Mesenchymal stem cell (in vitro differentiated cells and primary cell): ENCODE results near the gene MSRB3.
A peak's percentile ranks its signal among the peaks of the same experiment; 100 is the strongest.
"Not testable (repeated sequence)": the region's sequence is repeated elsewhere in the genome, so short reads cannot be mapped to it uniquely, and the experiment has no call there.

ENCODE experiments used
- DNase-seq: peaks from one replicate; pipeline ENCODE4 v3.0.0-alpha.2; 2013
- H2AFZ ChIP-seq: one replicate; pipeline ENCODE4 v1.6.1; 2013; ENCODE audit warnings: low read depth, mild to moderate bottlenecking, control low read depth, inconsistent platforms, low read length, moderate library complexity
- H2AK5ac ChIP-seq: 2 replicates; pipeline ENCODE4 v1.6.1; 2013; ENCODE audit warnings: low read length, moderate library complexity, mild to moderate bottlenecking, inconsistent platforms; ENCODE audit not compliant: severe bottlenecking
- H2BK120ac ChIP-seq: one replicate; pipeline ENCODE4 v1.6.1; 2013; ENCODE audit warnings: low read depth, mild to moderate bottlenecking, inconsistent platforms, low read length, moderate library complexity
- H2BK12ac ChIP-seq, 2 experiments: one replicate each; pipeline ENCODE4 v1.6.1; 2013; ENCODE audit warnings: inconsistent platforms in 2 of 2, low read length in 2 of 2, mild to moderate bottlenecking in 2 of 2, moderate library complexity in 2 of 2, control low read depth in 1 of 2
- H2BK15ac ChIP-seq: one replicate; pipeline ENCODE4 v1.6.1; 2013; ENCODE audit warnings: mild to moderate bottlenecking, low read depth, inconsistent platforms; ENCODE audit not compliant: poor library complexity, severe bottlenecking
- H2BK5ac ChIP-seq: 2 replicates; pipeline ENCODE4 v1.6.1; 2013; ENCODE audit warnings: low read depth, mild to moderate bottlenecking, low read length, control low read depth, inconsistent platforms; ENCODE audit not compliant: poor library complexity, severe bottlenecking
- H3K14ac ChIP-seq, 2 experiments: one replicate each; pipeline ENCODE4 v1.6.1; 2013; ENCODE audit warnings: inconsistent platforms in 2 of 2, low read length in 2 of 2, control low read depth in 1 of 2, mild to moderate bottlenecking in 1 of 2, moderate library complexity in 1 of 2
- H3K18ac ChIP-seq, 2 experiments: one replicate each; pipeline ENCODE4 v1.6.1; 2013; ENCODE audit warnings: inconsistent platforms in 2 of 2, low read length in 2 of 2, control low read depth in 1 of 2, low read depth in 1 of 2, mild to moderate bottlenecking in 1 of 2
- H3K23ac ChIP-seq, 2 experiments: one replicate each; pipeline ENCODE4 v1.6.1; 2013; ENCODE audit warnings: inconsistent platforms in 2 of 2, low read length in 2 of 2, mild to moderate bottlenecking in 2 of 2, moderate library complexity in 2 of 2, control low read depth in 1 of 2
- H3K27ac ChIP-seq: 2 replicates; pipeline ENCODE4 v1.5.1; 2013; ENCODE audit warnings: mild to moderate bottlenecking, moderate library complexity, low read length, control low read depth, inconsistent platforms; ENCODE audit not compliant: poor library complexity, severe bottlenecking
- H3K27me3 ChIP-seq, 2 experiments: 2 replicates each; pipeline versions ENCODE4 v1.6.1 to v1.7.0; 2013; ENCODE audit warnings: low read length in 2 of 2, mild to moderate bottlenecking in 2 of 2, moderate library complexity in 2 of 2, control low read depth in 1 of 2, inconsistent platforms in 1 of 2; ENCODE audit not compliant: control insufficient read depth in 1 of 2, insufficient read depth in 1 of 2
- H3K36me3 ChIP-seq, 2 experiments: 2 replicates each; pipeline versions ENCODE4 v1.6.1 to v1.7.0; 2013; ENCODE audit warnings: low read length in 2 of 2, control low read depth in 1 of 2, inconsistent platforms in 1 of 2, low read depth in 1 of 2, mild to moderate bottlenecking in 1 of 2; ENCODE audit not compliant: insufficient read depth in 2 of 2, control insufficient read depth in 1 of 2
- H3K4ac ChIP-seq, 2 experiments: one replicate each; pipeline ENCODE4 v1.6.1; 2013; ENCODE audit warnings: inconsistent platforms in 2 of 2, low read length in 2 of 2, mild to moderate bottlenecking in 2 of 2, moderate library complexity in 2 of 2, control low read depth in 1 of 2, low read depth in 1 of 2
- H3K4me1 ChIP-seq: 2 replicates; pipeline ENCODE4 v1.6.1; 2013; ENCODE audit warnings: low read depth, low read length, control low read depth; ENCODE audit not compliant: control insufficient read depth, insufficient read depth
- H3K4me2 ChIP-seq: 2 replicates; pipeline ENCODE4 v1.6.1; 2013; ENCODE audit warnings: low read length, mild to moderate bottlenecking, inconsistent platforms; ENCODE audit not compliant: poor library complexity, severe bottlenecking
- H3K4me3 ChIP-seq, 2 experiments: 2 replicates each; pipeline versions ENCODE4 v1.5.1 to v1.7.0; 2013; ENCODE audit warnings: low read length in 2 of 2, mild to moderate bottlenecking in 2 of 2, control low read depth in 1 of 2, low read depth in 1 of 2; ENCODE audit not compliant: insufficient read depth in 1 of 2
- H3K79me1 ChIP-seq: replicated peaks from 2 replicates; pipeline ENCODE4 v1.6.1; 2013; ENCODE audit warnings: mild to moderate bottlenecking, control low read depth, low read length, inconsistent platforms; ENCODE audit not compliant: poor library complexity, severe bottlenecking
- H3K9ac ChIP-seq: 2 replicates; pipeline ENCODE4 v1.7.0; 2013; ENCODE audit warnings: mild to moderate bottlenecking, low read length, moderate library complexity
- H3K9me3 ChIP-seq: 2 replicates; pipeline ENCODE4 v1.7.0; 2013; ENCODE audit warnings: mild to moderate bottlenecking, low read length; ENCODE audit not compliant: control insufficient read depth
- H4K8ac ChIP-seq: one replicate; pipeline ENCODE4 v1.6.1; 2013; ENCODE audit warnings: inconsistent platforms, mild to moderate bottlenecking, low read length, moderate library complexity
- H4K91ac ChIP-seq: one replicate; pipeline ENCODE4 v1.6.1; 2013; ENCODE audit warnings: mild to moderate bottlenecking, low read length, inconsistent platforms
- WGBS: methylation state at CpG from one replicate; pipeline ENCODE4 v1.1.7; 2013; ENCODE audit warnings: mixed read lengths; 5-methylcytosine and 5-hydroxymethylcytosine counted together

MSRB3 gene

DNA sequence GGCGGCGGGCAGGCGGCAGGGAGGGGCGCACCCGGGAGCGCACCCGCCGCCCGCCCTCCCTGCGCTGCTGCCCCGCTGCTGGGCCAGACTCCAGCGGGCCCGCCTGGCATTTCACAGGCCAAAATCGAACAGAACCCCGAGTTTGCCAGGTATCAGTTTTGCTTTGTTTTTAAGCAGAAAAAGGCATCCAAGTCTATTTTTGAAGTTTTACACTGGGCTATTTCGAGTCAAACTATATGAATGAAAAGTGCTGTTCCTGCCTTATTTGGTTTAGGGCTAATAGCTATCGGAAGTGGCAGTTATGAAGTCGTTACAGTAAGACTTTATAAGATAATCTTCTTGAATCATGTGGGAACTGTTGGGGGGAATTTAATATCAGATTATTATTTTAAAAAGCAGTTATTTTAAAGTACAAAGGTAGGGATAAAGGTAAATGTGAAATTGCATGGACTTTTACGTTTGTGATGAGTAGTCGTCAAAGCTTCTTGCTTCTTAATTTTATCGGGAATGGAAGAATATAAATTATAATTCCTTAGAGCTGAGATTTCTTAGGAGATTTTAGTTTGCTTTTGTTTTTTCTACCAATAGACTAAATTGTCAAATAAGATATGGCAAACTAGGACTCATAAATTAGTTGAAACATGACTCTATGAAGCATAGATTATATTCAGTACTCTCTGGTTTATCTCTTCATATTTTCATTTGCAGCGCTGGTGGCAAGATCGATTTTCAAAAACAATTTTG, 1.1 kb downstream of the MSRB3 start:
- H4K91ac ChIP-seq = peak overlapping the region; percentile 74
- H2BK5ac ChIP-seq = no peak overlapping the region
- peaks cover 9% of the 10 kb centered on the region for H3K4me1 ChIP-seq
- peak overlapping the region in 1 of 2 experiments; percentile 37 for H3K4ac ChIP-seq
- peak overlapping the region; percentile 45 for H2BK15ac ChIP-seq
- no peaks in the 10 kb centered on the region for H3K36me3 ChIP-seq
- H3K4me2 ChIP-seq = peak overlapping the region; percentile 78
- DNase-seq = no peak
- peak overlapping the region in 1 of 2 experiments; percentile 8 for H3K23ac ChIP-seq
- peak overlapping the region; percentile 98 for H2BK120ac ChIP-seq
- no peaks in the 10 kb centered on the region for H3K27me3 ChIP-seq
- H2AFZ ChIP-seq = peak overlapping the region; percentile 67
- no peaks in the 10 kb centered on the region for H3K9me3 ChIP-seq
- no peak overlapping the region for H2BK12ac ChIP-seq
- peak overlapping the region; percentile 90 to 92 for H3K4me3 ChIP-seq
- H3K14ac ChIP-seq = peak overlapping the region in 1 of 2 experiments; percentile 61
- peak overlapping the region; percentile 49 to 73 for H3K18ac ChIP-seq
- peak overlapping the region; percentile 91 for H3K9ac ChIP-seq
- no peak overlapping the region for H2AK5ac ChIP-seq
- no peaks in the 10 kb centered on the region for H3K79me1 ChIP-seq
- H4K8ac ChIP-seq = peak overlapping the region; percentile 74
- 6% methylated on average over 21 of the region's 23 CpGs for WGBS
- H3K27ac ChIP-seq = peak overlapping the region; percentile 44

DNA sequence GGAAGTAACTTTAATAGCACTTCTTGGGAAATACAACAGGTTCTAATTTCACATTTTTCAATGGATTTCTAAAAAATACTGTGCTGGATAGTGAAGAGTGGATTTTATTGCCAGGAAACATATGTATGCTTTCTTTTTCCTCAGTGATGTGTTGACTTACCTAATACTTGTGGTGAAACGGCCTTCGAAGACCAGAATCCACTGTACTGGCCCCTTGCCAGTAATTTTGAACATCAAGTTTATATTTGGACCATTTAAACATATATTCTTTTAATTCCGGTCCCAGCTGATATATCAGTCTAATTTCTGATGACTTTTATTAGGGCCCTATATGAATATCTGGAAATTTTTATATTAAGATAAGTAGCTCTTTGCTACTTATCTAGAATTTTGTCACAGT, 1.8 kb downstream of the MSRB3 start:
- peak overlapping the region in 1 of 2 experiments; percentile 92 for H3K4me3 ChIP-seq
- H2AFZ ChIP-seq = no peak overlapping the region
- no peak overlapping the region for H2BK120ac ChIP-seq
- H3K36me3 ChIP-seq = peaks cover 0 to 3% of the 10 kb centered on the region in 2 experiments
- no peaks in the 10 kb centered on the region for H3K27me3 ChIP-seq
- H2BK12ac ChIP-seq = no peak overlapping the region
- peaks cover 9% of the 10 kb centered on the region for H3K4me1 ChIP-seq
- no peak overlapping the region for H2BK5ac ChIP-seq
- H3K4ac ChIP-seq = no peak overlapping the region
- no peak overlapping the region for H2AK5ac ChIP-seq
- DNase-seq = peak; percentile 27
- no peak overlapping the region for H4K8ac ChIP-seq
- no peak overlapping the region for H3K27ac ChIP-seq
- no peak overlapping the region for H2BK15ac ChIP-seq
- WGBS = no CpG with 5 or more reads among the region's 3 CpGs
- H3K18ac ChIP-seq = no peak overlapping the region
- no peaks in the 10 kb centered on the region for H3K9me3 ChIP-seq
- no peak overlapping the region for H4K91ac ChIP-seq
- no peak overlapping the region for H3K14ac ChIP-seq
- peak overlapping the region; percentile 6 for H3K4me2 ChIP-seq
- peak overlapping the region; percentile 91 for H3K9ac ChIP-seq
- no peak overlapping the region for H3K23ac ChIP-seq
- peaks cover 2% of the 10 kb centered on the region for H3K79me1 ChIP-seq

- Histone ChIP-seq H2BK5ac (no peak overlapping the region), H3K79me1 (peaks cover 9% of the 10 kb centered on the region), H3K27me3 (no peaks in the 10 kb centered on the region), H2BK15ac (no peak overlapping the region), H3K18ac (no peak overlapping the region), H2BK12ac (no peak overlapping the region), H3K9ac (no peak overlapping the region), H3K4me3 (no peak overlapping the region), H2BK120ac (no peak overlapping the region), H2AK5ac (no peak overlapping the region), H2AFZ (no peak overlapping the region), H4K8ac (no peak overlapping the region), H3K9me3 (no peaks in the 10 kb centered on the region), H3K4ac (no peak overlapping the region), H3K23ac (no peak overlapping the region), H3K27ac (no peak overlapping the region), H3K4me2 (no peak overlapping the region), H4K91ac (no peak overlapping the region), H3K14ac (no peak overlapping the region), H3K36me3 (peaks cover 0 to 6% of the 10 kb centered on the region in 2 experiments), H3K4me1 (peaks cover 10% of the 10 kb centered on the region)
- WGBS = no CpG with 5 or more reads among the region's 1 CpG
- peak; percentile 8 for DNase-seq
Measured at GRCh38 chr12:65282840-65283239, 4.4 kb downstream of the MSRB3 start.

DNA sequence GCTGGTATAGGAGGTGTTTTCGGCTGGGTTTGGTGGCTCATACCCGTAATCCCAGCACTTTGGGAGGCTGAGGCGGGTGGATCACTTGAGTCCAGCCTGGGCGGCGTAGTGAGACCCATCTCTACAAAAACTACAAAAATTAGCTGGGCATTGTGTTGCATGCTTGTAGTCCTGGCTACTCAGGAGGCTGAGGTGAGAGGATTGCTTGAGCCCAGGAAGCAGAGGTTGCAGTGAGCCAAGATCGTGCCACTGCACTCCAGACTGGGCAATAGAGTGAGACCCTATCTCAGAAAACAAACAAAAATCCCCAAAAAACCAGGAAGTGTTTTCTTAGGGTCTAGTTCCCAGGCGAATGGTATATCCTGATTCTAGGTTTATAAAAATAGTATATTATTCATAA, 7.0 kb downstream of the MSRB3 start:
- not testable (repeated sequence) for H3K18ac ChIP-seq, H4K91ac ChIP-seq, H2BK15ac ChIP-seq, H2BK12ac ChIP-seq, H3K4me1 ChIP-seq, H4K8ac ChIP-seq, H3K27me3 ChIP-seq, H3K23ac ChIP-seq, H3K4ac ChIP-seq, H3K36me3 ChIP-seq, H2BK120ac ChIP-seq, H3K9ac ChIP-seq, H2AFZ ChIP-seq, H3K4me3 ChIP-seq, H3K14ac ChIP-seq, H3K4me2 ChIP-seq, DNase-seq, H3K9me3 ChIP-seq, H2AK5ac ChIP-seq, H3K79me1 ChIP-seq, H2BK5ac ChIP-seq, H3K27ac ChIP-seq
- WGBS = 98% methylated on average over 4 of the region's 7 CpGs
